ENCODE results near the gene COL27A1.

Gene COL27A1

DNA sequence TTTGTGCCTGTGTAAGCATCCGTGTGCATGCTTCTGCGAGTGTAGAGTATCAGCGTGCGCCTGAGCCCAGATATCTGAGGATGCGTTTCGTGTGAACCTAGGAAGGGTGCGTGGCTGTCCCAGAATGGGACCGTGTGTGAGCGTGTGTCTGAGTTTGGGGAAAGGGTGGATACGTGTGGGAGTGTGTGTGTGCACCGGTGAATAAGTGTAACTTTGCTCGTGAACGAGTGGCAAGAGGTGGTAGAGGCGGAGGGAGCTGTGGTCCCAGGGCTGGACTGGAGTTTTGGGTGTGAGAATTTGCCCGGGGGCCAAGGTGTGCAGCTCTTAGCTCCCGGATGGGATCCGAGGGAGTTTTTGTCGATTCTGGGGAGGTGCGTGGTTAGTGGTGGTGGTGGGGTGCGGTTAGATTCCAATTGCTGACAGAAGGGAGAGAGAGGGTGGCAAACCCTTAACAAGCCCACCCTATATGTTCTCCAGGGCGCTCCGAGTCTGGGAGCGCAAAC lies 686 bp upstream of the COL27A1 start:
- TF ChIP-seq POLR2AphosphoS5 (IDR thresholded peaks at IDR 0.05; ENCODE audit: low read depth, low read length) = no peak
- TF ChIP-seq TAF1 (IDR thresholded peaks at IDR 0.05; ENCODE audit: borderline replicate concordance, low read depth, low read length) = no peak
- TF ChIP-seq POLR2A (IDR thresholded peaks at IDR 0.05; ENCODE audit: low read depth, low read length) = no peak
- FAIRE-seq (no peak), DNase-seq (ENCODE audit: insufficient read length) (no peak)

DNA sequence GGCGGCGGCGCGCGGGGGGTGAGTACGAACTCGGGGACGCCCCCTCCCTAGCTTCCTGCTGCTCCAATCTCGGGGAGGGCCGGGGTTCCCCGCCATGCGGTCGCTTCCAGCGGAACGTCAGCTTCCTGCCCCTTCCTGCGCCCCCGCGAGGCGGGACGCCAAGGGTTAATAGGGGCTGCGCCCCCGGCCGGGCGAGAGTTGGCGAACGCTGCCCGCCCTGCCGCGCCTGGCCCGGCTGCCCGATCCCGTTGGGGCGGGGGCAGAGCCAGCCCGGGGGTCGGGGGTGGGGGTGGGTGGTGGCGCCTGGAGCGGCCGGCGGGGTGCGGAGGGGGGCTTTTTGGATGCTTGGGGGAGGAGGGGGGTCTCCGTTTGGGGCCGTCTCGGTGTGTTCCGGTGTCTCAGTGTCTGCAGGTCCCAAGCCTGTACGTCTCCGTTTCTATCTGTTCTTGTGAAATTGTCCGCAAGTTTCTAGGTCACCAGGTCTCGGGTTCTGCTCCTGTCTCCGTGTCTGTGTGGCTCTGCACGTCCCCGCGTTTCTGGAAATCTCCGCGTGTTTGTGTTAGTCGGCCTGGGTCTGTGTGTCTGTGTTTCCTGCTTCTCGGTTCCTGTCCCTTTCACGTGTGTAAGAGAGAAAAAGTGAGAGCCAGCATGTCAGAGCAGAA lies 789 bp downstream of the COL27A1 start:
- no peak for DNase-seq (ENCODE audit: insufficient read length)
- FAIRE-seq = no peak

DNA sequence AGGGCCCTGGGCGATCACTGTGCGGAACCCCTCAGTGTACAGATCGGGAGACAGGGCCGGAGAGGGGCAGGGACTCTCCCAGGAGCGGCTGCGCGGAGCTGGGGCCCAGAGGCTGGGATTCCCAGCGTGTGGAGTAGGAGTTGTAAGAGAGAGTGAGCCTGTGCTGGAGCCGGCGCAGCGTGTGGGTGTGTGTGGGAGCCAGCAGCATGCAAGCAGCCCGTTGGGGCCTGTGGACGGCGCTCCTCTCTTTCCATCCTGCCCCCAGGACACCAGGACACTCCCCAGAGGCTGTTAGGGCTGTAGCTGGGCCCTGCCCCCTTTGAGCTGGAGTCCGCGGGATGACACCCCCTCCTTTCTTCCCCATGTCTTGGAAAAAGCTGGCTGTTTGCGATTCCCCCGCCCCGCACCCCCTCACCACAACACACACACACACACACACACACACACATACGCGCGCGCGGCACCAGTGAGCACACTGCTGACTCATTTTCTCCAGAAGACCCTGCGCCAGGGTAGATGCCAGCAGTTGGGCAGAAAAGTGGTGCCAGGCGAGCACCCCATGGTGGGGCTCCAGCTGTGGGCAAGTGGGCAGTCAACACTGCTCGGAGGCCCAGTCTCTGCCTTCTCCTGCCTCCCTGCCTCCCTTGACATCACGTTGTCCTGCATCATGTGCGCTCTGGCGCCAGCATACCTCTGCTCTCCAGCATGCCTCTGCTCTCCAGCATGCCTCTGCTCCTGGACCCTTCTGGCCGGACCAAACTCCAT lies 1.5 kb downstream of the COL27A1 start:
- FAIRE-seq = no peak
- no peak for TF ChIP-seq TAF1 (IDR thresholded peaks at IDR 0.05; ENCODE audit: borderline replicate concordance, low read depth, low read length)
- no peak for TF ChIP-seq POLR2A (IDR thresholded peaks at IDR 0.05; ENCODE audit: low read depth, low read length)
- TF ChIP-seq POLR2AphosphoS5 (IDR thresholded peaks at IDR 0.05; ENCODE audit: low read depth, low read length) = no peak
- no peak for DNase-seq (ENCODE audit: insufficient read length)

More for the DNA sequence above, 789 bp downstream of the COL27A1 start:
- no peak for TF ChIP-seq POLR2AphosphoS5 (IDR thresholded peaks at IDR 0.05; ENCODE audit: low read depth, low read length)
- no peak for TF ChIP-seq TAF1 (IDR thresholded peaks at IDR 0.05; ENCODE audit: borderline replicate concordance, low read depth, low read length)
- no peak for TF ChIP-seq POLR2A (IDR thresholded peaks at IDR 0.05; ENCODE audit: low read depth, low read length)

DNA sequence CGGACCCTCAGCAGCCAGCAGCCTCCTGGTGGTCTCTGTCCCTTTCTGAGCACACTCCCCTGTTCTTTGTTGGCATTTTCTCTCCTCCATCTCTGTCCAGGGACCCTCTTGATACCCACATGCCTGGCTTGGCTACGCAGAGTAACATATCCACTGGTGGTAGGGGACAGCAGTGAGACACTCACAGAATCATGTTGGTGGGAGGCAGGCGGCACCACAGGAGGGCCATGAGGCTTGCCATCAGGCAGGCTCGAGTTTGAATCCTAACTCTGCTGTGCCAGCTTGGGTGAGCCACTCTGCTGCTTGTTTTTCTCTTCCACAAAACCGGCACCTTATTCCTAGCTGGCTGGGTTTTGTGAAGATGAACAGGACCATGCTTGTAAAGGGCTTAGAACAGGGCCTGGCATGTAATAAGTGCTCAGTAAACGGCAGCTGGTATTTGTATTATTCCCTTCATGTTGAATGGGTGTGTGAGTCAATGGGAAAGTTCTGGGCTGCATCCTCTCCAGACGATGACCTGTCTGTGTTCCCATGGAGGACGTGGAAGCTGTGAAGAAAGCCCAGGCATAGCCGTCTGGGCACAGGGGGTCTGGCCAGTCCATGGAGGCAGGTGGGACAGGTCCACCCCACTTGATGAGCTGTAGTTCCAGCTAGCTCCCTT lies 2.3 kb downstream of the COL27A1 start:
- TF ChIP-seq POLR2A (IDR thresholded peaks at IDR 0.05; ENCODE audit: low read depth, low read length) (no peak), TAF1 (IDR thresholded peaks at IDR 0.05; ENCODE audit: borderline replicate concordance, low read depth, low read length) (no peak), POLR2AphosphoS5 (IDR thresholded peaks at IDR 0.05; ENCODE audit: low read depth, low read length) (no peak)
- FAIRE-seq (no peak), DNase-seq (ENCODE audit: insufficient read length) (no peak)

DNA sequence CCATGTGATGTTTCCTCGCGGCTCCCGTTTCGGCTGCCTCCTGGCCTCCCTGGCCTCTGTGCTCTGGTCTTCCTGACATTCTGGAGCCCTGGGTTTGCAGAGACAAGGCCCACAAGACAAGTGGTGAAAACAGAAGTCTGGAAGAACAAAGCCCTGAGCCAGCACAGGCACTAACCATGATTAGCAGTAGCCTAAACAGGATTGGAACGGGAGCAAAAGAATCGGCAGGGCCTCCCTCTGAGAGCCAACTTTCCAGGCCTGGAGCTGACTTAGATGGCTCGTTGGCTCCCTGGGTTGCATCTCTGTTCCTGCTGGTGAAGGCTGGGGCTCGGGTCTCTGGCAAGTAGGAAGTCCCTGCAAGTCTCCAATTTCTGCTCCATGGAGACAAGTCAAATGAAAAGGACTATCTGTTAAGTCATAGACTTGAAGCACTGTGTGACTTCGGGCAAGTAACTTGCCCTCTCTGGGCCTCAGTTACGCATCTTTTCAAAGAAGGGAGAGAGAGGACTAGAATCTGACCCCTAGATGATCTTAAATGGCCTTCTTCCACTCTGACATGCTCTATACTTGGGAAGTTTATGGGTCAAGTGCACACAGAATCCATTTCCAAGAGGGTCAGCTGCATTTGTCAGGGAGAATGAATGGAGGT lies 3.3 kb downstream of the COL27A1 start:
- FAIRE-seq = no peak
- TF ChIP-seq POLR2AphosphoS5 (IDR thresholded peaks at IDR 0.05; ENCODE audit: low read depth, low read length) = no peak
- no peak for TF ChIP-seq TAF1 (IDR thresholded peaks at IDR 0.05; ENCODE audit: borderline replicate concordance, low read depth, low read length)
- DNase-seq (ENCODE audit: insufficient read length) = no peak

DNA sequence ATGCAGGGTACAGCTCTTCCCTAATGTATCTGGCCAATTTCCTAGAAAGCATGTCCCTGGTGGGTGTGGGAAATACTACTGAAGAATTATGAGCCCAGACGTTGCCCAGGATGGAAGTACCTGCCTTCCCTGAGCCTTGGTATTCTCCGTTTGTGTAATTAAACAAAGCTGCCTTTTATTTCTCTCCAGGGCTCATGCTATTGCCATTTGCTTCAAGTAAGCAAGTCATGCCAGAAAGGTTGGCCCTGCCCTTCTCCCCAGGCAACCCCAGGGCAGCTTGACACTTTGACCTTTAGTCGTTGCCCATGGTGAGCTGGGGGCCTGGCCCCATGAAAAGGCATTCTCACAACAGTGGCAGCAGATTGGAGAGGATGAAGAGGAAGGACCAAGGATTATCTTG lies 4.4 kb downstream of the COL27A1 start:
- TF ChIP-seq TAF1 (IDR thresholded peaks at IDR 0.05; ENCODE audit: borderline replicate concordance, low read depth, low read length) (no peak), POLR2A (IDR thresholded peaks at IDR 0.05; ENCODE audit: low read depth, low read length) (no peak), POLR2AphosphoS5 (IDR thresholded peaks at IDR 0.05; ENCODE audit: low read depth, low read length) (no peak)
- FAIRE-seq (no peak), DNase-seq (ENCODE audit: insufficient read length) (no peak)

DNA sequence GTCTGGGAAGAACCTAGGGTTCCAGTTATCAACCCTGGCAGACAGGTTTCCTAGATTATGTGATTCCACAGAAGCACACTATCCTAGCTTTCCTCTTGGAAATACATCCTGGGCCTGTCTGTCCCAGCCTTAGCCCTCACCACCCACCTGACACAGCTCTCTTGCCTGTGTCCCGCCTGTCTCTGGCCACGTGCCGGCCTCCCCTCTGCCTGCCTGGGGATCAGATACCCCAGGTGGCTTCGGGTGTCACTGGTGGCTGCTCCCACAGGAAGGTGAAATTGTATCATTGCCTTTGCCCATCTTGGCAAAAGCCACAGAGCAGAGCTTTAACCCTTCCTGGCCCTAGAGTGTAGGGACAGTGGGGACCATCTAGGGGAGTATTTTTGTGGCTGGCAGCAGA lies 6.2 kb downstream of the COL27A1 start:
- TF ChIP-seq TAF1 (IDR thresholded peaks at IDR 0.05; ENCODE audit: borderline replicate concordance, low read depth, low read length) (no peak), POLR2AphosphoS5 (IDR thresholded peaks at IDR 0.05; ENCODE audit: low read depth, low read length) (no peak), POLR2A (IDR thresholded peaks at IDR 0.05; ENCODE audit: low read depth, low read length) (no peak)
- FAIRE-seq (no peak), DNase-seq (ENCODE audit: insufficient read length) (no peak)

DNA sequence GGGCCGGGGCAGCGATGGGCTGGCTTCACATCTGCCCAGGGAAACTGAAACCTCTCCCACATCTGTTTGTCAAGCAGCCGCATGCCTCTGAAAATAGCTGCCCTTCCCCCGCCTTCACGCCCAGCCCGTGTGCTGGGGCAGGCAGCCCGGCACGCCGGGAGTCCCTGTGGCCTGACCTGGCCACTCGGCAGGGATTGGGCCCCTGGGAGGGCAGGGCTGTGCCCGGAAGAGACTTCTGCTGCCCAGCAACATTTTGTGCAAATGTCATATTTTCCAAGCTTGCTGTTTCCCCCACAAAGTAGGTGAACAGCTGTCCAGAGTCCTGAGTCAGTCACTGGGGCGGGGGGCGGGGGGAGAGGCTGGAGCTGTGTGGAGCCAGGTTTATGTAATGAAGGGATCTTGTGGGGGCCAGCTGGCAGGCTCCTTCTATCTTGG lies 8.2 kb downstream of the COL27A1 start:
- FAIRE-seq = no peak
- no peak for TF ChIP-seq POLR2A (IDR thresholded peaks at IDR 0.05; ENCODE audit: low read depth, low read length)
- TF ChIP-seq TAF1 (IDR thresholded peaks at IDR 0.05; ENCODE audit: borderline replicate concordance, low read depth, low read length) = no peak
- TF ChIP-seq POLR2AphosphoS5 (IDR thresholded peaks at IDR 0.05; ENCODE audit: low read depth, low read length) = no peak
- DNase-seq (ENCODE audit: insufficient read length) = no peak

DNA sequence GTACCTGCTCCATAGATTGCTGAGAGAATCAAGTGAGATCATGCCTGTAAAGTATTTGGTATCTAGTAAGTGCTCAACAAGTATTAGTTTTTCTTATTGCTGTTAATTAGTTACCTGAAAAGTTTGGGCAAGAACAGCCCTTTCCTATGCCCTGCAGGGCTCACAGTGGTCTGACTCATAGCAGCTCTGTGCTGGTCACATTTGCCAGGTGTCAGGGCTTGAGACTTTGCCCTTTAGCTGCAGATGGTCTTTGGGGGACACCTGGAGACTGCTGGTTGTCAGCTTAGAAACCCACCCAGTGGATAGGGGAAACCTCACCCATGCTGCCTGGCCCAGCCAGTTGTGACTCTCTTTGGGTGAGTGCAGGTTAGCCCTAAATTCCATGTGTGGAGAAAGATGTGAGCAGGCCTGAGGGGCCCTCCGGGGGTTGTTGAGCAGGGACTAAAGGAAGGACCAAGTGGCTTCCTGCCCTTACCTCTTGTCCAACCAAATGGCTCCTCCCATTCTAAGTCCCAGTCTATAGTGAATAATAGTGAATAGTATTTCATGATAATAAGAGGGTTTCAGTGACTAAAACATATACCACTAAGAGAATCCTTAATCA lies 9.0 kb downstream of the COL27A1 start:
- DNase-seq (ENCODE audit: insufficient read length) (no peak), FAIRE-seq (no peak)
- no peak for TF ChIP-seq TAF1 (IDR thresholded peaks at IDR 0.05; ENCODE audit: borderline replicate concordance, low read depth, low read length)
- TF ChIP-seq POLR2A (IDR thresholded peaks at IDR 0.05; ENCODE audit: low read depth, low read length) = no peak
- no peak for TF ChIP-seq POLR2AphosphoS5 (IDR thresholded peaks at IDR 0.05; ENCODE audit: low read depth, low read length)

DNA sequence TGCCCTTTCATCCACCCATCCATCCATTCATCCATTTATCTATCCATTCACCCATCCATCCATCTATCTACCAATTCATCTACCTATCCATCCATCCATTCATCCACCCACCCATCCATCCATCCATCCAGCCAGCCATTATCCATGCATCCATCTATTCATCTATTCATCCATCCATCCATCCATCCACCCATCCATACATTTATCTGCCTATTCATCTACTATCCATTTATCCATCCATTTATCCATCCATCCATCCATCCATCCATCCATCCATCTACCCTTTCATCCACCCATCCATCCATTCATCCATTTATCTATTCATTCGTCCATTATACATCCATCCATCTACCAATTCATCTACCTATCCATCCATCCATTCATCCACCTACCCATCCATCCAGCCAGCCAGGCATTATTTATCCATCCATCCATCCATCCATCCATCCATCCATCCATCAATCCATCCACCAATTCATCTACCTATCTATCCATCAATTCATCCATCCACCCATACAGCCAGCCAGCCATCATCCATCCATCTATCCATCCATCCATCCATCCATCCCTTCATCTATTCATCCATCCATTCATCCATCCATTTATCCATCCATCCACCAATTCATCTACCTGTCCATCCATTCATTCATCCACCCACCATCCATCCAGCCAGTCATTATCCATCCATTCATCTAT lies 10.2 kb downstream of the COL27A1 start:
- DNase-seq (ENCODE audit: insufficient read length) = no peak
- no peak for FAIRE-seq
- no peak for TF ChIP-seq POLR2AphosphoS5 (IDR thresholded peaks at IDR 0.05; ENCODE audit: low read depth, low read length)
- no peak for TF ChIP-seq POLR2A (IDR thresholded peaks at IDR 0.05; ENCODE audit: low read depth, low read length)
- TF ChIP-seq TAF1 (IDR thresholded peaks at IDR 0.05; ENCODE audit: borderline replicate concordance, low read depth, low read length) = no peak

All from GM12892 (cell line).